ENCODE data around the gene RAB44.
"Not testable (repeated sequence)": the region's sequence is repeated elsewhere in the genome, so short reads cannot be mapped to it uniquely, and the experiment has no call there.

Gene RAB44

GRCh38 chr6:36697481-36697903 lies at the start of gene RAB44:
Gene RAB44 (plus strand): TSS chr6:36697826. CDS start chr6:36704236, 6,410 bp downstream.
- no peak for DNase-seq (ENCODE audit: low read depth)

- DNase-seq (ENCODE audit: low read depth): no peak
Observed at GRCh38 chr6:36649086-36649485, 48.5 kb upstream of the RAB44 start.

GRCh38 chr6:36649701-36650484 lies 47.7 kb upstream of the RAB44 start:
- no peak for DNase-seq (ENCODE audit: low read depth)

GRCh38 chr6:36650848-36651478 lies 46.7 kb upstream of the RAB44 start:
- no peak for DNase-seq (ENCODE audit: low read depth)

GRCh38 chr6:36651659-36652379 lies 45.8 kb upstream of the RAB44 start:
- DNase-seq (ENCODE audit: low read depth): no peak

- not testable (repeated sequence) for DNase-seq (ENCODE audit: low read depth)
Observed at GRCh38 chr6:36654469-36654868, 43.2 kb upstream of the RAB44 start.

- no peak for DNase-seq (ENCODE audit: low read depth)
Observed at GRCh38 chr6:36655085-36655724, 42.4 kb upstream of the RAB44 start.

GRCh38 chr6:36656441-36656840 lies 41.2 kb upstream of the RAB44 start:
- DNase-seq (ENCODE audit: low read depth): no peak

GRCh38 chr6:36657271-36657670 lies 40.4 kb upstream of the RAB44 start:
- no peak for DNase-seq (ENCODE audit: low read depth)

GRCh38 chr6:36657942-36658544 lies 39.6 kb upstream of the RAB44 start:
- peak; percentile 68 for DNase-seq (ENCODE audit: low read depth)

GRCh38 chr6:36659271-36659670 lies 38.4 kb upstream of the RAB44 start:
- peak; percentile 28 for DNase-seq (ENCODE audit: low read depth)

GRCh38 chr6:36660771-36661471 lies 36.7 kb upstream of the RAB44 start:
- no peak for DNase-seq (ENCODE audit: low read depth)

GRCh38 chr6:36662380-36662779 lies 35.2 kb upstream of the RAB44 start:
- no peak for DNase-seq (ENCODE audit: low read depth)

GRCh38 chr6:36662827-36663256 lies 34.8 kb upstream of the RAB44 start:
- DNase-seq (ENCODE audit: low read depth): no peak

- DNase-seq (ENCODE audit: low read depth): no peak
Observed at GRCh38 chr6:36663504-36664446, 33.9 kb upstream of the RAB44 start.

GRCh38 chr6:36665180-36665579 lies 32.4 kb upstream of the RAB44 start:
- no peak for DNase-seq (ENCODE audit: low read depth)

GRCh38 chr6:36666287-36666686 lies 31.3 kb upstream of the RAB44 start:
- no peak for DNase-seq (ENCODE audit: low read depth)

- peak; percentile 79 for DNase-seq (ENCODE audit: low read depth)
Observed at GRCh38 chr6:36666826-36667591, 30.6 kb upstream of the RAB44 start.

GRCh38 chr6:36668591-36668990 lies 29.0 kb upstream of the RAB44 start:
- no peak for DNase-seq (ENCODE audit: low read depth)

Measured in ELR (cell line).